Transverse colon (tissue), 3 donors: ENCODE results near the gene GLI1.

Source experiments
- CTCF ChIP-seq, 5 experiments: fragments of 200-600 bp in 3 of 5; fragments of 450-650 bp in 2 of 5; sonication (generic) in 3 of 5; IDR thresholded peaks; 1 replicate in 2 of 5; 2 replicates in 3 of 5; pipeline ENCODE4 v1.5.1; 2016 to 2017; ENCODE audit warnings: antibody characterized with exemption in 5 of 5, inconsistent platforms in 3 of 5, mild to moderate bottlenecking in 2 of 5, moderate library complexity in 1 of 5
- EP300 ChIP-seq: sonication (generic); formaldehyde crosslinking; IDR thresholded peaks from one replicate; pipeline ENCODE4 v1.6.1; 2017; ENCODE audit warnings: antibody characterized with exemption, low read depth
- POLR2A ChIP-seq: fragments of 450-650 bp; IDR thresholded peaks from one replicate; pipeline ENCODE4 v1.6.1; 2016; ENCODE audit warnings: antibody characterized with exemption, mild to moderate bottlenecking, moderate library complexity

- no peak for TF ChIP-seq EP300
- no peak for TF ChIP-seq CTCF (IDR thresholded peaks at IDR 0.05)
- TF ChIP-seq POLR2A: no peak
Measured at GRCh38 chr12:57415088-57415487, 44.5 kb upstream of the GLI1 start.
